HG03159 (cell line): ENCODE results near the gene MCAM.

ENCODE experiments used
- ATAC-seq: cut with Tn5 transposase; IDR thresholded peaks from one replicate; pipeline ENCODE4 v1.9.1; 2021; ENCODE audit warnings: mild to moderate bottlenecking, moderate library complexity; ENCODE audit not compliant: unreplicated experiment

Gene MCAM

GRCh38 chr11:119316729-119317591 is at the start of gene MCAM:
Gene MCAM (minus strand): TSS chr11:119317130. CDS start chr11:119317101, 29 bp downstream.
- ATAC-seq: no peak

GRCh38 chr11:119365071-119365591 is 48.2 kb upstream of the MCAM start:
- no peak for ATAC-seq

- no peak for ATAC-seq
Observed at GRCh38 chr11:119363851-119364590, 47.1 kb upstream of the MCAM start.

- ATAC-seq: no peak
Observed at GRCh38 chr11:119363081-119363850, 46.3 kb upstream of the MCAM start.

GRCh38 chr11:119362741-119363080 is 45.8 kb upstream of the MCAM start:
- ATAC-seq: no peak

GRCh38 chr11:119361941-119362725 is 45.2 kb upstream of the MCAM start:
- ATAC-seq: no peak

GRCh38 chr11:119361056-119361787 is 44.3 kb upstream of the MCAM start:
- ATAC-seq: no peak

- ATAC-seq: no peak
Observed at GRCh38 chr11:119359365-119360214, 42.7 kb upstream of the MCAM start.

- ATAC-seq: no peak
Observed at GRCh38 chr11:119357074-119357473, 40.1 kb upstream of the MCAM start.

- peak; percentile 74 for ATAC-seq
Observed at GRCh38 chr11:119356349-119357031, 39.6 kb upstream of the MCAM start.

GRCh38 chr11:119355091-119355843 is 38.3 kb upstream of the MCAM start:
- ATAC-seq: no peak

- no peak for ATAC-seq
Observed at GRCh38 chr11:119352857-119353260, 35.9 kb upstream of the MCAM start.

GRCh38 chr11:119351232-119351631 is 34.3 kb upstream of the MCAM start:
- ATAC-seq: no peak

- no peak for ATAC-seq
Observed at GRCh38 chr11:119350302-119350701, 33.4 kb upstream of the MCAM start.

GRCh38 chr11:119347940-119348605 is 31.1 kb upstream of the MCAM start:
- no peak for ATAC-seq

GRCh38 chr11:119347242-119347641 is 30.3 kb upstream of the MCAM start:
- no peak for ATAC-seq

GRCh38 chr11:119346605-119347004 is 29.7 kb upstream of the MCAM start, which contains the start of gene MFRP:
Gene MFRP (minus strand): TSS chr11:119346705. CDS start chr11:119346513, 192 bp downstream.
- ATAC-seq: no peak
